GM18951 (cell line): ENCODE data around the gene TP53BP2.

Source experiments
- POLR2A ChIP-seq: IDR thresholded peaks from 4 replicates; pipeline ENCODE4 v1.6.1; 2011; ENCODE audit warnings: mild to moderate bottlenecking; ENCODE audit not compliant: insufficient read length, insufficient read depth; ENCODE audit errors: extremely low read depth
- in situ Hi-C: fragments of 300-500 bp; cut with MboI; formaldehyde crosslinking; loops from one replicate; pipeline ENCODE4 v1.12.0; 2022; ENCODE audit warnings: low sequenced_read_pairs, mixed read lengths, inconsistent platforms; ENCODE audit not compliant: unreplicated experiment

Gene TP53BP2

DNA sequence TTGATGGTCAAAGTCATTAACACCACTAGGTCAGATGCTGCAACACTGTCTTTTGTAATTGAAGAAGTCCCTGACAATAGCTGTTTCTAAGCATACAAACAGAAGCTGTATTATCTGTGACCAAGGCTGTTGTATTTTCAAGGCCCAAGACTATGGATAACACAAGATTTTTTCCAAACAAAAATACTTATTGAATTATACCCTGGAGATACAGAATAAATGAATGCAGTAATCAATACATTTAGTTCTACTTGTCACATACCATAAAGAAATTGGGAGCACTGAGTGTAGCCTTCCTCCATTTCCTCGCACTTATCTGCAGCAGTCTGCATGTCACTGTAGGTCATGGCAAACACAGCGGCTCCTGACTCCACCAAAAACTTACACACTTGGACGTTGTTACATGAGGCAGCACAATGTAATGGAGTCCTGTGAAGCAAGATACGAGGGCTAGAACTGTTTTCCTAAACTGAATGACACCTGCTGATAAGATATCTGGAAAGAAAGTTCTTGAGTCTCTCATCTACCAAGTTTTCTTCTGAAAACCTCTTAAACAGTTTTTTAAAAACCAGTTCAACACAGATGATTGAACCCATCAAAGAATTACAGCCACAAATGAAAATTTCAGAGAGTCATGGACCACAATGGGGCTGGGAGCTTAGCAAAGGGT lies 56.9 kb downstream of the TP53BP2 start:
- in situ Hi-C loops: no loop called here
- no peak for TF ChIP-seq POLR2A

- in situ Hi-C loops: no loop called here
- TF ChIP-seq POLR2A: no peak
Measured at GRCh38 chr1:223785808-223786207, 59.9 kb downstream of the TP53BP2 start.

GRCh38 chr1:223784541-223784940 lies 61.2 kb downstream of the TP53BP2 start:
- TF ChIP-seq POLR2A: no peak
- in situ Hi-C loops: no loop called here

DNA sequence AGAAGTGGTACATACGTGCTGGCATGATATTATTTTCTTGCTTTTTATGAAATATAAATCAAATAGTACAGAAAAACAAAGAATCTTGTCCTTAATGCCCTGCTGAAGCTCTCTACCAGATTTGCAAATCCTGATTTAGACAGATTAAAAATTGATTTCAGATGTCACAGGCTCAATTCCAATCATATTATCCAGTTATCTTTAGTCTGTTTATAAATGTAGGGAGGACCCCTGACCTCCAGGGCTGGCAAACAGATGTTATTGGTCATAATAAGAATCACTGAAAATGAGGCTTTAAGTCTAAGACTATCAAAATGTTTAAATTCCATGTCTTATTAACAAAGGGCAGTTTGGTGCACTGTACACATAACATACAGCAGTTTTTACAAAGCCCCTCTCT lies 62.1 kb downstream of the TP53BP2 start:
- TF ChIP-seq POLR2A: no peak
- in situ Hi-C loops: no loop called here

GRCh38 chr1:223780949-223781348 lies 64.8 kb downstream of the TP53BP2 start:
- no peak for TF ChIP-seq POLR2A

GRCh38 chr1:223780318-223780717 lies 65.4 kb downstream of the TP53BP2 start:
- in situ Hi-C loops: no loop called here
- no peak for TF ChIP-seq POLR2A

More at GRCh38 chr1:223780949-223781348, 64.8 kb downstream of the TP53BP2 start:
- in situ Hi-C loops: no loop called here

GRCh38 chr1:223776826-223777454 lies 68.8 kb downstream of the TP53BP2 start:
- no peak for TF ChIP-seq POLR2A
- in situ Hi-C loops: no loop called here

GRCh38 chr1:223776075-223776814 lies 69.5 kb downstream of the TP53BP2 start:
- no peak for TF ChIP-seq POLR2A
- in situ Hi-C loops: no loop called here

- in situ Hi-C loops: no loop called here
Measured at GRCh38 chr1:223775711-223776074, 70.1 kb downstream of the TP53BP2 start.

GRCh38 chr1:223775054-223775453 lies 70.7 kb downstream of the TP53BP2 start:
- no peak for TF ChIP-seq POLR2A

More at GRCh38 chr1:223775711-223776074, 70.1 kb downstream of the TP53BP2 start:
- no peak for TF ChIP-seq POLR2A

DNA sequence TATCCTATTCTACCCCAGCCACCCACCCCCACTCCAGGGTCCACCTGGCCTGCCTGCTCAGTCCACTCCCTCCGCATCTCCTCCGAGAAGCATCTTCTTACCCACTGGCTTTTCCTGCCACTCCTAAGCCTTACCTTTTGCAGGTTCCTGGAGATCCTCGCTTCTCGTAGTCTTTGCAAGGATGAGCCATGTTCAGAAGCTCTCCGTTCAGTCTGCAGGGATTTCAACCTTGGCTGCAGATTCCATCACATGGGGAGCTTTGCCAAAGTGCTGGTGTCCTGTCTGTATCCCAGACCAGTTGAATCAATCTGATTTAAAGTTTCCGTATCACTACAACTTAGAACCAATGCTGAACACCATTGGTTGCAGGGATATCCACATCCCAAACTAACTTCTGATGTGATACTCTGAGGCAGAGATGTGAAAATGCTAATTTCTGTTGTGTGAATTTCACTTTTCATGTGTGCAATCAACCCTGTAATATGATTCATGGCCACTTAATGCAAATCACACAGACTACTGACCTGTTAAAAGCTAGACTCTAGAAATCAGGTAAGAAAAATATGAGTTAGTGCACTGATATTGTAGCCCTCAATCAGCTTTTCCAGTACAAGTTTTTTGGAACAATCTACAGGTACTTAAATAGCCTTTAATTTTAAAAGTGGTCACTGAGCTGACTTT lies 71.5 kb downstream of the TP53BP2 start:
- no peak for TF ChIP-seq POLR2A
- in situ Hi-C loops: no loop called here

More at GRCh38 chr1:223775054-223775453, 70.7 kb downstream of the TP53BP2 start:
- in situ Hi-C loops: no loop called here

- TF ChIP-seq POLR2A: no peak
Measured at GRCh38 chr1:223772771-223773160, 73.0 kb downstream of the TP53BP2 start.

GRCh38 chr1:223771814-223772770 lies 73.7 kb downstream of the TP53BP2 start:
- in situ Hi-C loops: no loop called here
- no peak for TF ChIP-seq POLR2A

More at GRCh38 chr1:223772771-223773160, 73.0 kb downstream of the TP53BP2 start:
- in situ Hi-C loops: no loop called here

GRCh38 chr1:223771469-223771813 lies 74.3 kb downstream of the TP53BP2 start:
- in situ Hi-C loops: no loop called here
- no peak for TF ChIP-seq POLR2A
